ENCODE measurements around the gene CAPN7.

Gene CAPN7

GRCh38 chr3:15284121-15284889 is 78.3 kb downstream of the CAPN7 start:
- Mint-ChIP-seq H3K27ac (no peak overlapping the region), H3K4me1 (ENCODE audit: low read depth) (peaks cover 61% of the 10 kb centered on the region), H3K4me3 (no peak overlapping the region), H3K36me3 (ENCODE audit: low read depth) (no peaks in the 10 kb centered on the region), H3K27me3 (no peaks in the 10 kb centered on the region), H3K9me3 (no peaks in the 10 kb centered on the region)
- no peak for DNase-seq

- no peak overlapping the region for H3K27ac Mint-ChIP-seq
- no peaks in the 10 kb centered on the region for H3K36me3 Mint-ChIP-seq (ENCODE audit: low read depth)
Observed at GRCh38 chr3:15286022-15286421, 80.0 kb downstream of the CAPN7 start.

GRCh38 chr3:15287565-15288330 is 81.7 kb downstream of the CAPN7 start:
- no peak overlapping the region for H3K4me3 Mint-ChIP-seq
- H3K27me3 Mint-ChIP-seq = no peaks in the 10 kb centered on the region

More at GRCh38 chr3:15286022-15286421, 80.0 kb downstream of the CAPN7 start:
- Mint-ChIP-seq H3K27me3 (no peaks in the 10 kb centered on the region), H3K9me3 (no peaks in the 10 kb centered on the region), H3K4me1 (ENCODE audit: low read depth) (peaks cover 59% of the 10 kb centered on the region), H3K4me3 (no peak overlapping the region)
- no peak for DNase-seq

GRCh38 chr3:15288331-15289035 is 82.4 kb downstream of the CAPN7 start:
- DNase-seq = no peak
- Mint-ChIP-seq H3K36me3 (ENCODE audit: low read depth) (no peaks in the 10 kb centered on the region), H3K9me3 (no peaks in the 10 kb centered on the region), H3K27me3 (no peaks in the 10 kb centered on the region), H3K4me3 (no peak overlapping the region), H3K4me1 (ENCODE audit: low read depth) (peaks cover 72% of the 10 kb centered on the region), H3K27ac (peak overlapping the region; percentile 1)

More at GRCh38 chr3:15287565-15288330, 81.7 kb downstream of the CAPN7 start:
- Mint-ChIP-seq H3K36me3 (ENCODE audit: low read depth) (no peaks in the 10 kb centered on the region), H3K4me1 (ENCODE audit: low read depth) (peaks cover 69% of the 10 kb centered on the region), H3K27ac (peak overlapping the region; percentile 1), H3K9me3 (no peaks in the 10 kb centered on the region)
- DNase-seq = no peak

GRCh38 chr3:15289661-15290060 is 83.6 kb downstream of the CAPN7 start:
- no peaks in the 10 kb centered on the region for H3K36me3 Mint-ChIP-seq (ENCODE audit: low read depth)
- DNase-seq = no peak
- no peak overlapping the region for H3K4me3 Mint-ChIP-seq
- H3K27ac Mint-ChIP-seq = no peak overlapping the region
- H3K9me3 Mint-ChIP-seq = no peaks in the 10 kb centered on the region
- H3K4me1 Mint-ChIP-seq (ENCODE audit: low read depth) = peaks cover 63% of the 10 kb centered on the region
- no peaks in the 10 kb centered on the region for H3K27me3 Mint-ChIP-seq

GRCh38 chr3:15290736-15291135 is 84.7 kb downstream of the CAPN7 start:
- H3K27ac Mint-ChIP-seq = peak overlapping the region; percentile 89
- H3K9me3 Mint-ChIP-seq = no peaks in the 10 kb centered on the region
- no peak for DNase-seq
- H3K27me3 Mint-ChIP-seq = no peaks in the 10 kb centered on the region
- H3K4me1 Mint-ChIP-seq (ENCODE audit: low read depth) = peaks cover 68% of the 10 kb centered on the region
- no peak overlapping the region for H3K4me3 Mint-ChIP-seq
- H3K36me3 Mint-ChIP-seq (ENCODE audit: low read depth) = no peaks in the 10 kb centered on the region

- peak; percentile 69 for DNase-seq
- no peaks in the 10 kb centered on the region for H3K36me3 Mint-ChIP-seq (ENCODE audit: low read depth)
- H3K27ac Mint-ChIP-seq = peak overlapping the region; percentile 89
- H3K4me1 Mint-ChIP-seq (ENCODE audit: low read depth) = peaks cover 68% of the 10 kb centered on the region
- peak overlapping the region; percentile 30 for H3K4me3 Mint-ChIP-seq
- no peaks in the 10 kb centered on the region for H3K9me3 Mint-ChIP-seq
- H3K27me3 Mint-ChIP-seq = no peaks in the 10 kb centered on the region
Observed at GRCh38 chr3:15291589-15292541, 85.8 kb downstream of the CAPN7 start.

GRCh38 chr3:15292765-15293522 is 86.9 kb downstream of the CAPN7 start:
- H3K27me3 Mint-ChIP-seq = no peaks in the 10 kb centered on the region
- no peak overlapping the region for H3K4me3 Mint-ChIP-seq
- H3K27ac Mint-ChIP-seq = no peak overlapping the region
- H3K9me3 Mint-ChIP-seq = no peaks in the 10 kb centered on the region
- DNase-seq = no peak
- H3K36me3 Mint-ChIP-seq (ENCODE audit: low read depth) = no peaks in the 10 kb centered on the region
- peaks cover 70% of the 10 kb centered on the region for H3K4me1 Mint-ChIP-seq (ENCODE audit: low read depth)

- Mint-ChIP-seq H3K36me3 (ENCODE audit: low read depth) (peaks cover 3% of the 10 kb centered on the region), H3K4me3 (no peak overlapping the region), H3K27me3 (no peaks in the 10 kb centered on the region), H3K27ac (no peak overlapping the region), H3K9me3 (no peaks in the 10 kb centered on the region), H3K4me1 (ENCODE audit: low read depth) (peaks cover 63% of the 10 kb centered on the region)
- no peak for DNase-seq
Observed at GRCh38 chr3:15294929-15295328, 88.9 kb downstream of the CAPN7 start.

GRCh38 chr3:15295506-15295905 is 89.5 kb downstream of the CAPN7 start:
- H3K27ac Mint-ChIP-seq = no peak overlapping the region
- H3K4me1 Mint-ChIP-seq (ENCODE audit: low read depth) = peaks cover 65% of the 10 kb centered on the region
- DNase-seq = no peak
- no peaks in the 10 kb centered on the region for H3K27me3 Mint-ChIP-seq
- peaks cover 7% of the 10 kb centered on the region for H3K36me3 Mint-ChIP-seq (ENCODE audit: low read depth)
- no peaks in the 10 kb centered on the region for H3K9me3 Mint-ChIP-seq
- H3K4me3 Mint-ChIP-seq = no peak overlapping the region

- Mint-ChIP-seq H3K27me3 (no peaks in the 10 kb centered on the region), H3K4me1 (ENCODE audit: low read depth) (peaks cover 58% of the 10 kb centered on the region), H3K27ac (peak overlapping the region; percentile 84), H3K4me3 (no peak overlapping the region), H3K9me3 (no peaks in the 10 kb centered on the region), H3K36me3 (ENCODE audit: low read depth) (peaks cover 29% of the 10 kb centered on the region)
- no peak for DNase-seq
Observed at GRCh38 chr3:15297608-15298350, 91.7 kb downstream of the CAPN7 start.

GRCh38 chr3:15298504-15298903 is 92.5 kb downstream of the CAPN7 start:
- no peaks in the 10 kb centered on the region for H3K27me3 Mint-ChIP-seq
- H3K36me3 Mint-ChIP-seq (ENCODE audit: low read depth) = peaks cover 36% of the 10 kb centered on the region
- DNase-seq = no peak
- H3K9me3 Mint-ChIP-seq = no peaks in the 10 kb centered on the region
- H3K27ac Mint-ChIP-seq = peak overlapping the region; percentile 84
- no peak overlapping the region for H3K4me3 Mint-ChIP-seq
- peaks cover 54% of the 10 kb centered on the region for H3K4me1 Mint-ChIP-seq (ENCODE audit: low read depth)

- DNase-seq = no peak
- H3K9me3 Mint-ChIP-seq = no peaks in the 10 kb centered on the region
- H3K27ac Mint-ChIP-seq = peak overlapping the region; percentile 84
- H3K36me3 Mint-ChIP-seq (ENCODE audit: low read depth) = peaks cover 42% of the 10 kb centered on the region
- H3K4me1 Mint-ChIP-seq (ENCODE audit: low read depth) = peaks cover 57% of the 10 kb centered on the region
- no peaks in the 10 kb centered on the region for H3K27me3 Mint-ChIP-seq
- no peak overlapping the region for H3K4me3 Mint-ChIP-seq
Observed at GRCh38 chr3:15299036-15299435, 93.0 kb downstream of the CAPN7 start.

All from activated T-cell treated with anti-CD3 and anti-CD28 coated beads, Interleukin-2, amount 50 U/mL, for 24 hours (primary cell).